Breast epithelium (tissue), 4 donors: ENCODE results near the gene SNX27. TPM values are rescaled to one million over a fixed set of nuclear protein-coding genes. Genes with fewer than 3 reads are reported as not detected.

Experiments
- DNase-seq, 2 donors: peaks; one replicate each; pipeline ENCODE4 v3.0.0-alpha.2; 2019; ENCODE audit warnings: low spot score in 2 of 2
- H3K27ac ChIP-seq, 2 donors: fragments of 200-600 bp; sonication (generic) in 1 of 2; one replicate each; pipeline ENCODE4 v1.5.1; 2016 to 2019; ENCODE audit warnings: mild to moderate bottlenecking in 1 of 2
- H3K27me3 ChIP-seq, 2 donors: fragments of 200-600 bp; sonication (generic) in 1 of 2; one replicate each; pipeline versions ENCODE4 v1.5.1 to v1.6.0; 2017 to 2019; ENCODE audit warnings: control low read depth in 1 of 2, mild to moderate bottlenecking in 1 of 2
- H3K36me3 ChIP-seq: fragments of 200-600 bp; one replicate; pipeline ENCODE4 v1.5.1; 2019
- H3K4me1 ChIP-seq, 2 donors: fragments of 200-600 bp; sonication (generic); one replicate each; pipeline ENCODE4 v1.5.1; 2016 to 2019; ENCODE audit warnings: control low read depth in 1 of 2
- H3K4me3 ChIP-seq, 3 donors: fragments of 200-600 bp; sonication (generic); 1 replicate in 2 of 3; 2 replicates in 1 of 3; pipeline ENCODE4 v1.5.1; 2016 to 2019; ENCODE audit warnings: mild to moderate bottlenecking in 3 of 3, moderate library complexity in 2 of 3
- H3K9me3 ChIP-seq, 2 donors: fragments of 200-600 bp; sonication (generic) in 1 of 2; one replicate each; pipeline ENCODE4 v1.5.1; 2016 to 2019; ENCODE audit warnings: control low read depth in 1 of 2
- CTCF ChIP-seq, 3 donors: fragments of 450-650 bp; IDR thresholded peaks; one replicate each; pipeline ENCODE4 v1.5.1; 2016 to 2017; ENCODE audit warnings: antibody characterized with exemption in 3 of 3, mild to moderate bottlenecking in 3 of 3, moderate library complexity in 3 of 3
- POLR2A ChIP-seq: fragments of 450-650 bp; IDR thresholded peaks from one replicate; pipeline ENCODE4 v1.6.1; 2016; ENCODE audit warnings: antibody characterized with exemption, mild to moderate bottlenecking, moderate library complexity
- POLR2AphosphoS5 ChIP-seq, 3 donors: sonication (generic); formaldehyde crosslinking; IDR thresholded peaks; one replicate each; pipeline ENCODE4 v1.6.1; 2017; ENCODE audit warnings: antibody characterized with exemption in 3 of 3
- intact Hi-C: fragments of 100-400 bp; cut with DNase I; formaldehyde crosslinking; loops from one replicate; pipeline ENCODE4 v1.15.1; 2023; ENCODE audit warnings: low total_unique reads
- total RNA-seq, 3 donors: library from RNA; depleted of rRNA; stranded (reverse); fragments of >200 nt; gene quantifications; one replicate each; pipeline ENCODE4 v1.1.0, GENCODE V29; 2016

SNX27 gene
- total RNA-seq, 3 donors from 2014 or later = 41.3 to 46.8 (median 43.6) TPM

- H3K27ac ChIP-seq = no peak overlapping the region
- no peak for DNase-seq
- peaks cover 0 to 35% of the 10 kb centered on the region in 2 donors for H3K27me3 ChIP-seq
- no peaks in the 10 kb centered on the region for H3K4me1 ChIP-seq
- intact Hi-C loops = no loop called here
- TF ChIP-seq POLR2A (no peak), POLR2AphosphoS5 (IDR thresholded peaks at IDR 0.05) (no peak), CTCF (IDR thresholded peaks at IDR 0.05) (no peak)
- no peak overlapping the region for H3K4me3 ChIP-seq
- H3K36me3 ChIP-seq = no peaks in the 10 kb centered on the region
- H3K9me3 ChIP-seq = no peaks in the 10 kb centered on the region
Measured at GRCh38 chr1:151714820-151715725, 103.2 kb downstream of the SNX27 start.

GRCh38 chr1:151715726-151716404, 104.0 kb downstream of the SNX27 start:
- no peaks in the 10 kb centered on the region for H3K36me3 ChIP-seq
- DNase-seq = no peak
- no peak overlapping the region for H3K27ac ChIP-seq
- no peak for TF ChIP-seq CTCF (IDR thresholded peaks at IDR 0.05)
- H3K4me3 ChIP-seq = no peak overlapping the region
- no peaks in the 10 kb centered on the region for H3K4me1 ChIP-seq
- H3K9me3 ChIP-seq = no peaks in the 10 kb centered on the region
- peaks cover 0 to 35% of the 10 kb centered on the region in 2 donors for H3K27me3 ChIP-seq
- intact Hi-C loops = no loop called here

- Histone ChIP-seq H3K36me3 (no peaks in the 10 kb centered on the region), H3K27me3 (peaks cover 0 to 35% of the 10 kb centered on the region in 2 donors), H3K4me3 (peak overlapping the region in 1 of 3 donors; percentile 35), H3K27ac (no peak overlapping the region), H3K9me3 (no peaks in the 10 kb centered on the region), H3K4me1 (no peaks in the 10 kb centered on the region)
- intact Hi-C loops = no loop called here
- TF ChIP-seq CTCF (IDR thresholded peaks at IDR 0.05) (no peak), POLR2A (no peak), POLR2AphosphoS5 (IDR thresholded peaks at IDR 0.05) (no peak)
- no peak for DNase-seq
Measured at GRCh38 chr1:151716405-151716762, 104.5 kb downstream of the SNX27 start.

GRCh38 chr1:151716771-151717631, 105.2 kb downstream of the SNX27 start, which contains the start of gene CELF3:
Gene CELF3, minus strand, starts transcription at chr1:151716803. Its CDS starts 783 bp downstream, at chr1:151716020.
- Histone ChIP-seq H3K9me3 (no peaks in the 10 kb centered on the region), H3K27ac (no peak within 1 kb of the TSS), H3K4me3 (peak within 1 kb of the TSS in 1 of 3 donors; percentile 35), H3K36me3 (no peaks in the 10 kb centered on the region), H3K27me3 (peaks cover 0 to 35% of the 10 kb centered on the region in 2 donors), H3K4me1 (no peaks in the 10 kb centered on the region)
- TF ChIP-seq POLR2A (no peak), CTCF (IDR thresholded peaks at IDR 0.05) (no peak), POLR2AphosphoS5 (IDR thresholded peaks at IDR 0.05) (no peak)
- DNase-seq = no peak
- intact Hi-C loops = no loop called here
